ENCODE data around the gene BCL2.

The BCL2 gene

GRCh38 chr18:63322908-63323634 lies 3.5 kb upstream of the BCL2 start:
- H3K36me3 ChIP-seq (ENCODE audit: control insufficient read depth, insufficient read depth, low read length) = no peaks in the 10 kb centered on the region
- H3K27me3 ChIP-seq (replicated peaks; ENCODE audit: control insufficient read depth, insufficient read depth, low read length) = no peaks in the 10 kb centered on the region
- H3K4me3 ChIP-seq (replicated peaks; ENCODE audit: low read depth, low read length) = no peak overlapping the region
- no peak for DNase-seq (ENCODE audit: extremely low read depth, insufficient read length)
- peak; percentile 65 for TF ChIP-seq CTCF (IDR thresholded peaks at IDR 0.05; ENCODE audit: insufficient read depth, low read length, poor library complexity, severe bottlenecking)

GRCh38 chr18:63322206-63322605 lies 2.6 kb upstream of the BCL2 start:
- no peak for TF ChIP-seq CTCF (IDR thresholded peaks at IDR 0.05; ENCODE audit: insufficient read depth, low read length, poor library complexity, severe bottlenecking)
- H3K27me3 ChIP-seq (replicated peaks; ENCODE audit: control insufficient read depth, insufficient read depth, low read length) = no peaks in the 10 kb centered on the region
- no peaks in the 10 kb centered on the region for H3K36me3 ChIP-seq (ENCODE audit: control insufficient read depth, insufficient read depth, low read length)
- no peak for DNase-seq (ENCODE audit: extremely low read depth, insufficient read length)
- H3K4me3 ChIP-seq (replicated peaks; ENCODE audit: low read depth, low read length) = no peak overlapping the region

GRCh38 chr18:63321291-63321690 lies 1.7 kb upstream of the BCL2 start:
- Histone ChIP-seq H3K36me3 (ENCODE audit: control insufficient read depth, insufficient read depth, low read length) (no peaks in the 10 kb centered on the region), H3K4me3 (replicated peaks; ENCODE audit: low read depth, low read length) (peak overlapping the region; percentile 74), H3K27me3 (replicated peaks; ENCODE audit: control insufficient read depth, insufficient read depth, low read length) (no peaks in the 10 kb centered on the region)
- no peak for TF ChIP-seq CTCF (IDR thresholded peaks at IDR 0.05; ENCODE audit: insufficient read depth, low read length, poor library complexity, severe bottlenecking)
- no peak for DNase-seq (ENCODE audit: extremely low read depth, insufficient read length)

GRCh38 chr18:63320975-63321265 lies 1.4 kb upstream of the BCL2 start:
- Histone ChIP-seq H3K27me3 (replicated peaks; ENCODE audit: control insufficient read depth, insufficient read depth, low read length) (no peaks in the 10 kb centered on the region), H3K4me3 (replicated peaks; ENCODE audit: low read depth, low read length) (peak overlapping the region; percentile 74), H3K36me3 (ENCODE audit: control insufficient read depth, insufficient read depth, low read length) (no peaks in the 10 kb centered on the region)
- DNase-seq (ENCODE audit: extremely low read depth, insufficient read length) = no peak
- no peak for TF ChIP-seq CTCF (IDR thresholded peaks at IDR 0.05; ENCODE audit: insufficient read depth, low read length, poor library complexity, severe bottlenecking)

- Histone ChIP-seq H3K27me3 (replicated peaks; ENCODE audit: control insufficient read depth, insufficient read depth, low read length) (no peaks in the 10 kb centered on the region), H3K4me3 (replicated peaks; ENCODE audit: low read depth, low read length) (peak overlapping the region; percentile 98), H3K36me3 (ENCODE audit: control insufficient read depth, insufficient read depth, low read length) (no peaks in the 10 kb centered on the region)
- peak; percentile 85 for DNase-seq (ENCODE audit: extremely low read depth, insufficient read length)
- peak; percentile 19 for TF ChIP-seq CTCF (IDR thresholded peaks at IDR 0.05; ENCODE audit: insufficient read depth, low read length, poor library complexity, severe bottlenecking)
Observed at GRCh38 chr18:63320123-63320974, 780 bp upstream of the BCL2 start.

Measured in GM06990 (cell line).